Caco-2 (cell line): Measurements from ENCODE around the gene SIAH2. TPM values are rescaled to one million over a fixed set of nuclear protein-coding genes. Genes with fewer than 3 reads are reported as not detected.

Experiments used
- BruUV-seq: library from RNA; stranded (reverse); fragments of 400-500 nt; replicated peaks from 2 replicates; lab custom pipeline; 2021; lab: Mats Ljungman, UMichigan
- CTCF ChIA-PET: fragments of 300-600 bp; sonication (Branson Sonifier 250); formaldehyde crosslinking; loops from one replicate; lab custom pipeline; 2022; ENCODE audit warnings: antibody characterized with exemption; lab: Charles Lee
- POLR2A ChIA-PET: fragments of 300-600 bp; sonication (Branson Sonifier 250); formaldehyde crosslinking; loops from one replicate; lab custom pipeline; 2022; ENCODE audit warnings: antibody characterized with exemption; lab: Charles Lee
- DNase-seq, 2 experiments: peaks; one replicate each; pipeline versions ENCODE4 v3.0.0 to v3.0.0-alpha.2; 2020 to 2022
- H3K27me3 ChIP-seq: replicated peaks from 2 replicates; pipeline ENCODE4 v1.6.0; 2011; ENCODE audit warnings: low read length; ENCODE audit not compliant: control insufficient read depth, insufficient read depth
- H3K36me3 ChIP-seq: 2 replicates; pipeline ENCODE4 v1.5.1; 2011; ENCODE audit warnings: low read length; ENCODE audit not compliant: control insufficient read depth, insufficient read depth
- H3K4me1 ChIP-seq: fragments of 250-450 bp; sonication (Bioruptor Pico); 2 replicates; pipeline ENCODE4 v1.5.1; 2020; ENCODE audit warnings: mild to moderate bottlenecking
- H3K4me3 ChIP-seq: 2 replicates; pipeline ENCODE4 v1.5.1; 2011; ENCODE audit warnings: low read depth, mild to moderate bottlenecking, control low read depth, low read length
- H3K9me3 ChIP-seq: fragments of 250-450 bp; sonication (Bioruptor Pico); 2 replicates; pipeline ENCODE4 v1.5.1; 2020; ENCODE audit warnings: mild to moderate bottlenecking, moderate library complexity
- H3K27ac Mint-ChIP-seq: one replicate; pipeline ENCODE4 v1.8.0; 2022; ENCODE audit warnings: mixed read lengths; ENCODE audit not compliant: unreplicated experiment
- H3K27me3 Mint-ChIP-seq: one replicate; pipeline ENCODE4 v1.8.0; 2022; ENCODE audit warnings: mixed read lengths; ENCODE audit not compliant: insufficient read depth, unreplicated experiment
- H3K36me3 Mint-ChIP-seq: one replicate; pipeline ENCODE4 v1.8.0; 2022; ENCODE audit warnings: mild to moderate bottlenecking, mixed read lengths; ENCODE audit not compliant: insufficient read depth, unreplicated experiment
- H3K4me1 Mint-ChIP-seq: one replicate; pipeline ENCODE4 v1.8.0; 2022; ENCODE audit warnings: low read depth, mixed read lengths; ENCODE audit not compliant: unreplicated experiment
- H3K4me3 Mint-ChIP-seq: one replicate; pipeline ENCODE4 v1.8.0; 2022; ENCODE audit warnings: mild to moderate bottlenecking, moderate library complexity, mixed read lengths; ENCODE audit not compliant: unreplicated experiment
- H3K9me3 Mint-ChIP-seq: one replicate; pipeline ENCODE4 v1.8.0; 2022; ENCODE audit warnings: mixed read lengths; ENCODE audit not compliant: unreplicated experiment
- CTCF ChIP-seq, 2 experiments: fragments of 200-600 bp in 1 of 2; IDR thresholded peaks; 1 replicate in 1 of 2; 2 replicates in 1 of 2; pipeline versions ENCODE4 v1.5.1 to v1.8.0; 2011 to 2022; ENCODE audit warnings: antibody characterized with exemption in 1 of 2, control low read depth in 1 of 2, inconsistent platforms in 1 of 2, low read depth in 1 of 2, low read length in 1 of 2, mild to moderate bottlenecking in 1 of 2, moderate library complexity in 1 of 2; ENCODE audit not compliant: insufficient read depth in 1 of 2, severe bottlenecking in 1 of 2, unreplicated experiment in 1 of 2
- intact Hi-C: fragments of 100-400 bp; cut with micrococcal nuclease; formaldehyde crosslinking; loops from one replicate; pipeline ENCODE4 v1.10.0; 2022; ENCODE audit not compliant: unreplicated experiment
- total RNA-seq: library from RNA; stranded (reverse); gene quantifications from 2 replicates; pipeline ENCODE4 v1.2.3, GENCODE V29; 2022

Gene SIAH2
- total RNA-seq, 1 experiment from 2014 or later = 25.6 TPM

DNA sequence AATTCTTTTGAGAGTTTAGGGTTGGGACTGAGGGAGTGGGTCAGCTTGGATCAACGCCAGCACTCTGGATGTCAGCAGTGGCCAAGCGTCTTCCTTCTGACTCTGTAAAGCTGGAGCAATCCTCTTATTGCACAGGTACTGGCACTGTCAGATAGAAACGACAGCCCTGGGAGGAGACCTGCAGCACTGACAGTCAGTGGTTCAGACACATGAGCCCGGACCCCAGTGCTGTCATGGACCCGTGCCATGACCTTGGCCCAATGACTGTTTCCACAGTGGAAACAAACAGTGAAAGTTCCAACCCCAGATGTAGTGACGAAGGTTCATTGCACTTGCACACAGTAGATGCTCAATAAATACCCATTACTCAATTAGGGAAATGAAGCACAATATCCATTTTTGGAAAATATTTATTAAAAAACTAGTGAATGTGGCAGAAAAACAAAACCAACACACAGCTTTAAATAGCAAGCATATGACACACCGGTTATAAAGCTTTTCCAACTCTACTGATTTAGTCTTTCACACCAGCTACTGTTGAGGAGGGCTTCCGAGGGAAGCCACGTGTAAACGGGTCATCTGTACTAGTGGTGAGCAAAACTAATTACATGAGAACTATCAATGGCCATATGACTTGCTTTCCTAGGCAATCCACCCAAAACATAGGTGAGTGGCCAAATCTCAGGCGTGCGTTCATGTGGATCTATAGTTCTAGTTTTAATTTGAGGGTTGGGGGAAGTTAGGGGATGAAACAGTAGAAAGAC lies 22.1 kb downstream of the SIAH2 start:
- Histone ChIP-seq H3K9me3 (no peaks in the 10 kb centered on the region), H3K36me3 (no peaks in the 10 kb centered on the region), H3K27me3 (no peaks in the 10 kb centered on the region), H3K4me3 (no peak overlapping the region), H3K4me1 (peaks cover 36% of the 10 kb centered on the region)
- no peak for DNase-seq
- no TSS peak for BruUV-seq
- no peak for TF ChIP-seq CTCF (IDR thresholded peaks at IDR 0.05; ENCODE audit: insufficient read depth in 1 of 2, low read depth in 1 of 2, low read length in 1 of 2, severe bottlenecking in 1 of 2, unreplicated experiment in 1 of 2)
- ChIA-PET CTCF (no interaction called here), POLR2A (no interaction called here)
- Mint-ChIP-seq H3K27ac (no peak overlapping the region), H3K9me3 (no peaks in the 10 kb centered on the region), H3K4me1 (peaks cover 16% of the 10 kb centered on the region), H3K36me3 (peaks cover 26% of the 10 kb centered on the region), H3K4me3 (no peak overlapping the region), H3K27me3 (no peaks in the 10 kb centered on the region)
- intact Hi-C loops = no loop called here

- DNase-seq = no peak
- no peak overlapping the region for H3K27ac Mint-ChIP-seq
- Histone ChIP-seq H3K27me3 (no peaks in the 10 kb centered on the region), H3K36me3 (no peaks in the 10 kb centered on the region), H3K9me3 (no peaks in the 10 kb centered on the region), H3K4me1 (peaks cover 41% of the 10 kb centered on the region), H3K4me3 (no peak overlapping the region)
- TF ChIP-seq CTCF (IDR thresholded peaks at IDR 0.05; ENCODE audit: insufficient read depth in 1 of 2, low read depth in 1 of 2, low read length in 1 of 2, severe bottlenecking in 1 of 2, unreplicated experiment in 1 of 2) = no peak
- peaks cover 23% of the 10 kb centered on the region for H3K4me1 Mint-ChIP-seq
- BruUV-seq = no TSS peak
- intact Hi-C loops = no loop called here
- H3K27me3 Mint-ChIP-seq = no peaks in the 10 kb centered on the region
- CTCF ChIA-PET = no interaction called here
- H3K9me3 Mint-ChIP-seq = no peaks in the 10 kb centered on the region
- H3K36me3 Mint-ChIP-seq = peaks cover 21% of the 10 kb centered on the region
- POLR2A ChIA-PET = no interaction called here
- no peak overlapping the region for H3K4me3 Mint-ChIP-seq
These were observed 22.9 kb downstream of the SIAH2 start for GRCh38 chr3:150739877-150740645.

DNA sequence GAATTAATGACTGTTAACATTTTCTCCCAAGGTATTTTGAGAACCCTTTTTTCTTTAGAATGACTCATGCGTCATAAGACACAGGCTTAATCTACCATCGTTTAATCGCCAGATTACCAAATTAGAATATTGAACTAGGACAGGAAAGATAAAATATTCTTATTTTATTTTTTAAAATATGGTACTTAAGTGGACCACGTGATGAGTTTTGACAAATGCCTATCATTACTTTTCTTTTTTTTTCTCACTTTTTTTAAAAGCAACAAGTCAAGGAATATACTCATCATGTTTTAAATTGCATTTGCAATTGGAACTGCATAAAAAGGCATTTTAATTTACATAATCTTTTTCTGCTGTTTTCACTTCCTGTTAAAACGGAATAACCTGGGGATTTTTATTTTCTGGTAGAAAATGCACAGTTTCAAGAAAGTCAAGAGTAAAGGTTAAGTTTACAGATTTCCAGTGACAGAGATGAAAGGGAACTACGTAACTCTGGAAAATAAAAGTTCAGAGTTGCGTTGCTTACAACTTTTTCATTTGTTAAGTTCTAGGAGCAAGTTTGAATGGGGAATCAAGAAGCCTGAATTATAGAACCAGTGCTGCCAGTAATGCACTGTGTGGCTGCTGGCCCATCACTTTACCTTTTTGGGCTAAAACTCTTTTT lies 23.6 kb downstream of the SIAH2 start:
- Mint-ChIP-seq H3K27me3 (no peaks in the 10 kb centered on the region), H3K9me3 (no peaks in the 10 kb centered on the region), H3K4me3 (no peak overlapping the region), H3K4me1 (peaks cover 23% of the 10 kb centered on the region), H3K27ac (no peak overlapping the region), H3K36me3 (peaks cover 21% of the 10 kb centered on the region)
- CTCF ChIA-PET = no interaction called here
- DNase-seq = no peak
- Histone ChIP-seq H3K4me1 (peaks cover 41% of the 10 kb centered on the region), H3K4me3 (no peak overlapping the region), H3K27me3 (no peaks in the 10 kb centered on the region), H3K36me3 (no peaks in the 10 kb centered on the region), H3K9me3 (no peaks in the 10 kb centered on the region)
- POLR2A ChIA-PET = no interaction called here
- no TSS peak for BruUV-seq
- TF ChIP-seq CTCF (IDR thresholded peaks at IDR 0.05; ENCODE audit: insufficient read depth in 1 of 2, low read depth in 1 of 2, low read length in 1 of 2, severe bottlenecking in 1 of 2, unreplicated experiment in 1 of 2) = no peak
- intact Hi-C loops = no loop called here
